ENCODE results near the gene PABPC1L.

GRCh38 chr20:44914924-44915323 lies 5.1 kb downstream of the PABPC1L start:
- TF ChIP-seq MAX (IDR thresholded peaks at IDR 0.05; ENCODE audit: low read depth, low read length) (no peak), POLR2A (IDR thresholded peaks at IDR 0.05; ENCODE audit: extremely low read depth, insufficient read length) (no peak), CTCF (IDR thresholded peaks at IDR 0.05; ENCODE audit: low read depth, low read length) (no peak)

All from NB4 (cell line).